HepG2 (cell line): Measurements from ENCODE around the gene RHOT2. TPM values are rescaled to one million over a fixed set of nuclear protein-coding genes. Genes with fewer than 3 reads are reported as not detected.

ENCODE experiments used
- ARID2 ChIP-seq: sonication (generic); formaldehyde crosslinking; IDR thresholded peaks from 2 replicates; pipeline ENCODE4 v1.8.1; 2022; ENCODE audit warnings: mild to moderate bottlenecking, missing genetic modification reagents, borderline replicate concordance
- IRF2 ChIP-seq: IDR thresholded peaks from 2 replicates; pipeline ENCODE4 v1.6.1; 2018; ENCODE audit warnings: missing genetic modification reagents, missing compliant biosample characterization
- KLF12 ChIP-seq: sonication (generic); formaldehyde crosslinking; IDR thresholded peaks from 2 replicates; pipeline ENCODE4 v1.4.0; 2020; ENCODE audit warnings: missing genetic modification reagents, borderline replicate concordance
- MXD4 ChIP-seq: IDR thresholded peaks from 2 replicates; pipeline ENCODE4 v1.6.1; 2016; ENCODE audit warnings: mild to moderate bottlenecking, missing biosample characterization, missing genetic modification reagents
- PAXIP1 ChIP-seq: sonication (generic); formaldehyde crosslinking; conservative IDR thresholded peaks from 2 replicates; pipeline ENCODE4 v1.4.0; 2020; ENCODE audit warnings: mild to moderate bottlenecking, missing genetic modification reagents, moderate library complexity
- RELA ChIP-seq: sonication (generic); formaldehyde crosslinking; IDR thresholded peaks from 2 replicates; pipeline ENCODE4 v1.4.0; 2020; ENCODE audit warnings: missing genetic modification reagents
- RFXAP ChIP-seq: sonication (generic); formaldehyde crosslinking; IDR thresholded peaks from 2 replicates; pipeline ENCODE4 v1.4.0; 2020; ENCODE audit warnings: missing genetic modification reagents, borderline replicate concordance
- ZFP62 ChIP-seq: sonication (generic); formaldehyde crosslinking; IDR thresholded peaks from 2 replicates; pipeline ENCODE4 v1.4.0; 2020; ENCODE audit warnings: missing genetic modification reagents
- ZNF280B ChIP-seq: sonication (generic); formaldehyde crosslinking; IDR thresholded peaks from 2 replicates; pipeline ENCODE4 v1.5.0; 2020; ENCODE audit warnings: missing genetic modification reagents, mild to moderate bottlenecking, borderline replicate concordance
- ZNF549 ChIP-seq: sonication (generic); formaldehyde crosslinking; IDR thresholded peaks from 2 replicates; pipeline ENCODE4 v1.5.0; 2020; ENCODE audit warnings: missing genetic modification reagents
- ZNF558 ChIP-seq: sonication (generic); formaldehyde crosslinking; IDR thresholded peaks from 2 replicates; pipeline ENCODE4 v1.9.0; 2022; ENCODE audit warnings: mild to moderate bottlenecking, missing genetic modification reagents, borderline replicate concordance
- ZNF577 ChIP-seq: sonication (generic); formaldehyde crosslinking; IDR thresholded peaks from 2 replicates; pipeline ENCODE4 v1.4.0; 2020; ENCODE audit warnings: mild to moderate bottlenecking, low read depth, missing genetic modification reagents, borderline replicate concordance
- ZNF639 ChIP-seq: conservative IDR thresholded peaks from 2 replicates; pipeline ENCODE4 v1.6.1; 2018; ENCODE audit warnings: missing genetic modification reagents
- ZNF672 ChIP-seq: sonication (generic); formaldehyde crosslinking; IDR thresholded peaks from 2 replicates; pipeline ENCODE4 v1.8.1; 2022; ENCODE audit warnings: missing genetic modification reagents
- ZNF839 ChIP-seq: sonication (generic); formaldehyde crosslinking; IDR thresholded peaks from 2 replicates; pipeline ENCODE4 v1.4.0; 2020; ENCODE audit warnings: missing genetic modification reagents, mild to moderate bottlenecking, borderline replicate concordance
- polyA plus RNA-seq, 8 experiments: library from polyadenylated mRNA; depleted of rRNA in 3 of 8; stranded (reverse) in 7 of 8; unstranded in 1 of 8; fragments of >200 nt; fragmentation: Illumina TruSeq in 4 of 8; extraction: Trizol in 4 of 8; gene quantifications; 2 replicates each; pipeline versions ENCODE4 v1.2.1 to v1.2.3, GENCODE V29; 2011 to 2016; ENCODE audit warnings: low read depth in 4 of 8, missing spikeins in 1 of 8, mixed read lengths in 1 of 8; ENCODE audit not compliant: insufficient read depth in 1 of 8
- total RNA-seq, 5 experiments: library from RNA; depleted of rRNA; stranded (reverse); fragments of >200 nt; fragmentation: Illumina TruSeq; extraction: Trizol; gene quantifications; 2 replicates each; pipeline ENCODE4 v1.2.3, GENCODE V29; 2016; ENCODE audit warnings: low read depth in 1 of 5
- TF ChIP-seq, protein P1 (sequence below): sonication (generic); formaldehyde crosslinking; IDR thresholded peaks from 2 replicates; pipeline ENCODE4 v1.5.1; 2020; ENCODE audit warnings: mild to moderate bottlenecking, missing genetic modification reagents
- TF ChIP-seq, protein P2 (sequence below): IDR thresholded peaks from 2 replicates; pipeline ENCODE4 v1.6.1; 2016; ENCODE audit warnings: missing compliant biosample characterization, missing genetic modification reagents, borderline replicate concordance

Gene RHOT2
- total and polyA plus RNA-seq, 2 of the 13 experiments (the other 11 are each of a cell fraction or from before 2014, with no cell fraction given) = 63.6 to 76.9 TPM

GRCh38 chr16:700684-701584, 33.0 kb downstream of the RHOT2 start (continued):
- TF ChIP-seq ZNF639 (peak; percentile 50; the same call in 1 of the 2 replicates), MXD4 (CRISPR knock-in tag) (peak; percentile 46; the same call in 1 of the 2 replicates), RELA (CRISPR knock-in tag) (no peak), ZFP62 (no peak), ZNF549 (CRISPR knock-in tag) (peak; percentile 63; the same call in 1 of the 2 replicates), IRF2 (CRISPR knock-in tag) (no peak; the same call in 1 of the 2 replicates), ZNF280B (CRISPR knock-in tag) (no peak), PAXIP1 (no peak), RFXAP (CRISPR knock-in tag) (peak; percentile 68; the same call in 1 of the 2 replicates), ZNF558 (CRISPR knock-in tag) (peak; percentile 88; the same call in 1 of the 2 replicates), ZNF839 (no peak), ZNF672 (CRISPR knock-in tag) (no peak), ARID2 (CRISPR knock-in tag) (no peak), KLF12 (peak; percentile 82), ZNF577 (CRISPR knock-in tag) (no peak)
- TF ChIP-seq, protein P1, sequence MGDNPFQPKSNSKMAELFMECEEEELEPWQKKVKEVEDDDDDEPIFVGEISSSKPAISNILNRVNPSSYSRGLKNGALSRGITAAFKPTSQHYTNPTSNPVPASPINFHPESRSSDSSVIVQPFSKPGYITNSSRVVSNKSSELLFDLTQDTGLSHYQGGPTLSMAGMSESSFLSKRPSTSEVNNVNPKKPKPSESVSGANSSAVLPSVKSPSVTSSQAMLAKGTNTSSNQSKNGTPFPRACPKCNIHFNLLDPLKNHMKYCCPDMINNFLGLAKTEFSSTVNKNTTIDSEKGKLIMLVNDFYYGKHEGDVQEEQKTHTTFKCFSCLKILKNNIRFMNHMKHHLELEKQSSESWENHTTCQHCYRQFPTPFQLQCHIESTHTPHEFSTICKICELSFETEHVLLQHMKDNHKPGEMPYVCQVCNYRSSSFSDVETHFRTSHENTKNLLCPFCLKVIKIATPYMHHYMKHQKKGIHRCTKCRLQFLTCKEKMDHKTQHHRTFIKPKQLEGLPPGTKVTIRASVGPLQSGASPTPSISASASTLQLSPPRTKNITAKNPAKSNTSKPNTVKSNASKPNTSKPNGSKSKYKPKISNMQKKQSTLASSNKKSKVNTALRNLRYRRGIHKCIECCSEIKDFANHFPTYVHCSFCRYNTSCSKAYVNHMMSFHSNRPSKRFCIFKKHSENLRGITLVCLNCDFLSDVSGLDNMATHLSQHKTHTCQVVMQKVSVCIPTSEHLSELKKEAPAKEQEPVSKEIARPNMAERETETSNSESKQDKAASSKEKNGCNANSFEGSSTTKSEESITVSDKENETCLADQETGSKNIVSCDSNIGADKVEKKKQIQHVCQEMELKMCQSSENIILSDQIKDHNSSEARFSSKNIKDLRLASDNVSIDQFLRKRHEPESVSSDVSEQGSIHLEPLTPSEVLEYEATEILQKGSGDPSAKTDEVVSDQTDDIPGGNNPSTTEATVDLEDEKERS (CRISPR knock-in tag) = no peak
- TF ChIP-seq, protein P2, sequence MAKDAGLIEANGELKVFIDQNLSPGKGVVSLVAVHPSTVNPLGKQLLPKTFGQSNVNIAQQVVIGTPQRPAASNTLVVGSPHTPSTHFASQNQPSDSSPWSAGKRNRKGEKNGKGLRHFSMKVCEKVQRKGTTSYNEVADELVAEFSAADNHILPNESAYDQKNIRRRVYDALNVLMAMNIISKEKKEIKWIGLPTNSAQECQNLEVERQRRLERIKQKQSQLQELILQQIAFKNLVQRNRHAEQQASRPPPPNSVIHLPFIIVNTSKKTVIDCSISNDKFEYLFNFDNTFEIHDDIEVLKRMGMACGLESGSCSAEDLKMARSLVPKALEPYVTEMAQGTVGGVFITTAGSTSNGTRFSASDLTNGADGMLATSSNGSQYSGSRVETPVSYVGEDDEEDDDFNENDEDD (CRISPR knock-in tag) = peak; percentile 24; the same call in 1 of the 2 replicates
